Keratinocyte (primary cell): Measurements from ENCODE around the gene GSDMA.

Experiments
- EZH2 ChIP-seq: IDR thresholded peaks from one replicate; pipeline ENCODE4 v1.6.1; 2012; ENCODE audit warnings: inconsistent platforms, mild to moderate bottlenecking, low read length, moderate library complexity
- TF ChIP-seq, protein P1 (sequence below), 3 experiments: IDR thresholded peaks in 1 of 3; conservative IDR thresholded peaks in 1 of 3; optimal IDR thresholded peaks in 1 of 3; 2 replicates in 2 of 3; 3 replicates in 1 of 3; pipeline versions ENCODE3 to v1.5.1; 2011; ENCODE audit warnings: low read length in 3 of 3, mild to moderate bottlenecking in 3 of 3, moderate library complexity in 2 of 3, control low read depth in 1 of 3, inconsistent platforms in 1 of 3; ENCODE audit not compliant: insufficient read depth in 2 of 3; ENCODE audit errors: extremely low read depth in 1 of 3

DNA sequence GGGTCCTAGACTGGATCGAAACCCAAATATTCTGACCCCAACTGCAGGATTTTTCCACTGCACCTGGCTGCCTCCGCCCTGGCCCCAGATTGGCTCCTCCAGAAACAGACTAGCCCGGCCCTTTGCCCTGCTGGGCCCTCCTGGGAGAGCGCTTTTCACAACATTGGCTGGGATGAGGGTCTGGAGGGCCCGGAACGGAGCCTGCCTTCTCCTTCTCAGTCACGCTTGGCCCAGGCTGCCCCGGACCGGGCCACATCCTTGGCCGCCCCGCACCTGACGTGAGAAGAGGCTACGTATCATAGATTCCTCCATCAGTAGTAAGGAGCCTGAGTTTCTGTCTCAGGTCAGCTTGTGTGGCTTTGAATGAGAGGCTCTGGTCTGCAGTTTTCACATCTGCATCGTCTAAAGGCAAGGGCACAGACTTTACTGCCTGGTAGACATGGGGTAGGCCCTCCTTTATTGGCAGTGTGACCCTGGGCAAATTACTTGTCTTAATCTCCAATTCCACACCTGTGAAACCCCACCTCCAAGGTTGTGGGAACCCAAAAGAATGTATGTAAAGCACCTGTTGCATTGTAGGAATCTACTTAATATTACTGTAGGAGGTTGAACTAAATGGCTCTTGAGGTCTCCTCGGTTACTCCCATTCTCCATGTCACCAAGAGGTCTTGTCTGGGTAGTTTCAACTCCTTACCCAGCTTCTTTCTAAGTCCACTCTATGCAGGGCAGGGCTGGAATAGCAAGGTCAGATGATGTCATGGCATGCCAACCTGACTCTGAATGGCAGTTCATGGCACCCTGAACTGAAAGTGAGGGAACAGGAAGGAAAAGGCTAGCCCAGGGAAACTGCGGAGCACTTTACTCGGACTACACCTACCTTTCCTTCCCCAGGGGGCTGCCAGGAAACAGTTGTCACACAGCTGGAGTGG, 34.6 kb upstream of the GSDMA start:
- TF ChIP-seq, protein P1, sequence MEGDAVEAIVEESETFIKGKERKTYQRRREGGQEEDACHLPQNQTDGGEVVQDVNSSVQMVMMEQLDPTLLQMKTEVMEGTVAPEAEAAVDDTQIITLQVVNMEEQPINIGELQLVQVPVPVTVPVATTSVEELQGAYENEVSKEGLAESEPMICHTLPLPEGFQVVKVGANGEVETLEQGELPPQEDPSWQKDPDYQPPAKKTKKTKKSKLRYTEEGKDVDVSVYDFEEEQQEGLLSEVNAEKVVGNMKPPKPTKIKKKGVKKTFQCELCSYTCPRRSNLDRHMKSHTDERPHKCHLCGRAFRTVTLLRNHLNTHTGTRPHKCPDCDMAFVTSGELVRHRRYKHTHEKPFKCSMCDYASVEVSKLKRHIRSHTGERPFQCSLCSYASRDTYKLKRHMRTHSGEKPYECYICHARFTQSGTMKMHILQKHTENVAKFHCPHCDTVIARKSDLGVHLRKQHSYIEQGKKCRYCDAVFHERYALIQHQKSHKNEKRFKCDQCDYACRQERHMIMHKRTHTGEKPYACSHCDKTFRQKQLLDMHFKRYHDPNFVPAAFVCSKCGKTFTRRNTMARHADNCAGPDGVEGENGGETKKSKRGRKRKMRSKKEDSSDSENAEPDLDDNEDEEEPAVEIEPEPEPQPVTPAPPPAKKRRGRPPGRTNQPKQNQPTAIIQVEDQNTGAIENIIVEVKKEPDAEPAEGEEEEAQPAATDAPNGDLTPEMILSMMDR (optimal IDR thresholded peaks at IDR 0.05 in 1 of 3, IDR thresholded peaks at IDR 0.05 in 1 of 3, conservative IDR thresholded peaks at IDR 0.05 in 1 of 3; ENCODE audit: extremely low read depth in 1 of 3, insufficient read depth in 2 of 3, low read length in 3 of 3): no peak
- TF ChIP-seq EZH2: no peak
